Neutrophil (primary cell): ENCODE results near the gene B3GLCT.
"Not testable (repeated sequence)": the region's sequence is repeated elsewhere in the genome, so short reads cannot be mapped to it uniquely, and the experiment has no call there.

Experiments used
- H3K27ac ChIP-seq: fragments of 200-600 bp; sonication (generic); 2 replicates; pipeline ENCODE4 v1.5.1; 2016; ENCODE audit warnings: mild to moderate bottlenecking, moderate library complexity
- H3K27me3 ChIP-seq: fragments of 200-600 bp; sonication (generic); 2 replicates; pipeline ENCODE4 v1.6.0; 2016; ENCODE audit warnings: mild to moderate bottlenecking
- H3K36me3 ChIP-seq: fragments of 200-600 bp; sonication (generic); 2 replicates; pipeline ENCODE4 v1.5.1; 2017
- H3K4me1 ChIP-seq, 2 experiments: fragments of 200-600 bp in 1 of 2; sonication (generic) in 1 of 2; 1 replicate in 1 of 2; 2 replicates in 1 of 2; pipeline versions ENCODE4 v1.5.1 to v1.6.1; 2013 to 2016; ENCODE audit warnings: low read depth in 1 of 2, low read length in 1 of 2, mild to moderate bottlenecking in 1 of 2, moderate library complexity in 1 of 2; ENCODE audit not compliant: control insufficient read depth in 1 of 2, insufficient read depth in 1 of 2
- H3K4me3 ChIP-seq, 2 experiments: fragments of 200-600 bp in 1 of 2; sonication (generic) in 1 of 2; 1 replicate in 1 of 2; 2 replicates in 1 of 2; pipeline ENCODE4 v1.5.1; 2013 to 2016; ENCODE audit warnings: low read depth in 1 of 2, low read length in 1 of 2, mild to moderate bottlenecking in 1 of 2, moderate library complexity in 1 of 2
- H3K9me3 ChIP-seq: fragments of 200-600 bp; sonication (generic); 2 replicates; pipeline ENCODE4 v1.5.1; 2016
- TF ChIP-seq, protein P1 (sequence below): fragments of 200-600 bp; sonication (generic); IDR thresholded peaks from 2 replicates; pipeline ENCODE4 v1.5.1; 2016; ENCODE audit warnings: antibody characterized with exemption

The B3GLCT gene

DNA sequence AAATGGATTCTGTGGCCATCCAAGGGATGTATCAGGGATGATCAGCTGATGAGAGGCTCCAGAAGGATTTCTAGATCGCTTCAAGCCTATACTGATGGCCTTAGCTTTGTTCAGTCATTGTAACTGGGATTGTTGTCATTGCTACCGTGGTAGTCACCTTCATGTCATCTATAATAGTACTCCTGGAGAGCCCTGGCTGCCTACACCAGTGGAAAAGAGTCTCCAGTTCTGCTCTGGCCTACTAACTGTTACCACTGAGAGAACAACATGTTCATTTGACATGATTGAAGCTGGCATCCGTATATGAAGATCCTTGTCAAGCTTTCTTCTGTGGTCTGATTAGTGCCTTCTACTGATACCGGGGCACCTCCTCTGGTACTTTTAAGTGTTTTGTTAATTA lies 131.3 kb downstream of the B3GLCT start:
- TF ChIP-seq, protein P1, sequence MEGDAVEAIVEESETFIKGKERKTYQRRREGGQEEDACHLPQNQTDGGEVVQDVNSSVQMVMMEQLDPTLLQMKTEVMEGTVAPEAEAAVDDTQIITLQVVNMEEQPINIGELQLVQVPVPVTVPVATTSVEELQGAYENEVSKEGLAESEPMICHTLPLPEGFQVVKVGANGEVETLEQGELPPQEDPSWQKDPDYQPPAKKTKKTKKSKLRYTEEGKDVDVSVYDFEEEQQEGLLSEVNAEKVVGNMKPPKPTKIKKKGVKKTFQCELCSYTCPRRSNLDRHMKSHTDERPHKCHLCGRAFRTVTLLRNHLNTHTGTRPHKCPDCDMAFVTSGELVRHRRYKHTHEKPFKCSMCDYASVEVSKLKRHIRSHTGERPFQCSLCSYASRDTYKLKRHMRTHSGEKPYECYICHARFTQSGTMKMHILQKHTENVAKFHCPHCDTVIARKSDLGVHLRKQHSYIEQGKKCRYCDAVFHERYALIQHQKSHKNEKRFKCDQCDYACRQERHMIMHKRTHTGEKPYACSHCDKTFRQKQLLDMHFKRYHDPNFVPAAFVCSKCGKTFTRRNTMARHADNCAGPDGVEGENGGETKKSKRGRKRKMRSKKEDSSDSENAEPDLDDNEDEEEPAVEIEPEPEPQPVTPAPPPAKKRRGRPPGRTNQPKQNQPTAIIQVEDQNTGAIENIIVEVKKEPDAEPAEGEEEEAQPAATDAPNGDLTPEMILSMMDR = no peak
- H3K36me3 ChIP-seq = peaks cover 7% of the 10 kb centered on the region
- H3K27ac ChIP-seq = no peak overlapping the region
- H3K4me3 ChIP-seq = no peak overlapping the region
- no peaks in the 10 kb centered on the region for H3K27me3 ChIP-seq
- no peaks in the 10 kb centered on the region for H3K4me1 ChIP-seq
- no peaks in the 10 kb centered on the region for H3K9me3 ChIP-seq

DNA sequence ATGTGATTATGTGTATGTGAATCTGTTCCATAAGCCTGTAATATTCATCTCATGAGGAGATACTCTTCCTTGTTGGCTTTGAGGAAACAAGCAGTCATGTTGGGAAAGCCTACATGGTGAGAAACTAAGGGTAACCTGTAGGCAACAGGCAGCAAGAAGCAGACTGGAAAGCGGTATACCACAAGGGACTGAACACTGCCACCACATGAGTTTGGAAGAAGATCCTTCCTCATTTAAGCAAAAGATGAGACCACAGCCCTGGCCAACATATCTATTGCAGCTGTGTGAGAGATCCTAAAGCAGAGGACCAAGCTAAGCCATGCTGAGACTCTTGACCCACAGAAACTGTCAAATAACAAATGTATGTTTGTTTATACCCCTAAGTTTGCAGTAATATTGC lies 134.8 kb downstream of the B3GLCT start:
- TF ChIP-seq, protein P1 = no peak
- Histone ChIP-seq H3K4me1 (no peaks in the 10 kb centered on the region), H3K9me3 (no peaks in the 10 kb centered on the region), H3K27ac (no peak overlapping the region), H3K4me3 (no peak overlapping the region), H3K36me3 (peaks cover 3% of the 10 kb centered on the region), H3K27me3 (no peaks in the 10 kb centered on the region)

DNA sequence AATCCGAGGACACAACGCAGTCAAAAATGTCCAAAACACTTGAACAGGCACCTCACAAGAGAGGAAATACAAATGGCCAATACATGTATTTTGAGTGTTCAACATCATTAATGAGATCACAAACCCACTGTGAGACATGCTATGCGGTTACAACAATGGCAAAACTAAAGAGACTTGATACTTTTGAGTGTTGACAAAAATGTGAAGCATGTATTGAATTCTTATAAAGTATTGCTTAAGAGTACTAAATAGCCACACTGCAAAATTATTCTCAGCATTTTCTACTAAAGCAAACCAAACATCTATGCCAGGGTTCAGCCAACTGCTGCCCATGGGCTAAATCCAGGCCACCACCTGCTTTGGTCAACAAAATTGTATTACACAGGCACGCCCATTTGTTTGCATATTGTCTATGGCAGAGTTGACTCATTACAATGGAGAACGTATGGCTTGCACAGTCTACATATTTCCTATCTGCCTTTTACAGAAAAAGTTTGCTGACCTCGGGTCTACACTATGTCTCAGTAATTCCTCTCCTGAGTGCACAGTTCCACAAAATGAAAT lies 135.3 kb downstream of the B3GLCT start:
- H3K36me3 ChIP-seq = peaks cover 3% of the 10 kb centered on the region
- no peaks in the 10 kb centered on the region for H3K27me3 ChIP-seq
- TF ChIP-seq, protein P1 = no peak
- H3K4me1 ChIP-seq = no peaks in the 10 kb centered on the region
- no peaks in the 10 kb centered on the region for H3K9me3 ChIP-seq
- H3K4me3 ChIP-seq = no peak overlapping the region
- no peak overlapping the region for H3K27ac ChIP-seq

DNA sequence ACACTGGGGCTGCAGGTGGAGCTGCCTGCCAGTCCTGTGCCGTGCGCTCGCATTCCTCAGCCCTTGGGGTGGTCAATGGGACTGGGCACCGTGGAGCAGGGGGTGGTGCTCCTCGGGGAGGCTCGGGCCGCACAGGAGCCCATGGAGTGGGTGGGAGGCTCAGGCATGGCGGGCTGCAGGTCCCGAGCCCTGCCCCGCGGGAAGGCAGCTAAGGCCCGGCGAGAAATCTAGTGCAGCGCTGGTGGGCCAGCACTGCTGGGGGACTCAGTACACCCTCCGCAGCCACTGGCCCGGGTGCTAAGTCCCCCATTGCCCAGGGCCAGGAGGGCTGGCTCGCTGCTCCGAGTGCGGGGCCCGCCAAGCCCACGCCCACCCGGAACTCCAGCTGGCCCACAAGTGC lies 139.8 kb downstream of the B3GLCT start:
- not testable (repeated sequence) for H3K27ac ChIP-seq, H3K9me3 ChIP-seq, H3K4me1 ChIP-seq

DNA sequence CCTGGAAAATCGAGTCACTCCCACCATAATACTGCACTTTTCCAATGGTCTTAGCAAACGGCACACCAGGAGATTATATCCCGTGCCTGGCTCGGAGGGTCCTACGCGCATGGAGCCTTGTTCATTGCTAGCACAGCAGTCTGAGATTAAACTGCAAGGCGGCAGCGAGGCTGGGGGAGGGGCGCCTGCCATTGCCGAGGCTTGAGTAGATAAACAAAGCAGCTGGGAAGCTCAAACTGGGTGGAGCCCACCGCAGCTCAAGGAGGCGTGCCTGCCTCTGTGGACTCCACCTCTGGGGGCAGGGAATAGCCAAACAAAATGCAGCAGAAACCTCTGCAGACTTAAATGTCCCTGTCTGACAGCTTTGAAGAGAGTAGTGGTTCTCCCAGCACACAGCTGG lies 141.1 kb downstream of the B3GLCT start:
- H3K4me1 ChIP-seq, H3K27me3 ChIP-seq, H3K9me3 ChIP-seq, H3K4me3 ChIP-seq, H3K27ac ChIP-seq, H3K36me3 ChIP-seq: not testable (repeated sequence)

More for the DNA sequence above, 139.8 kb downstream of the B3GLCT start:
- not testable (repeated sequence) for H3K4me3 ChIP-seq, H3K27me3 ChIP-seq, H3K36me3 ChIP-seq

DNA sequence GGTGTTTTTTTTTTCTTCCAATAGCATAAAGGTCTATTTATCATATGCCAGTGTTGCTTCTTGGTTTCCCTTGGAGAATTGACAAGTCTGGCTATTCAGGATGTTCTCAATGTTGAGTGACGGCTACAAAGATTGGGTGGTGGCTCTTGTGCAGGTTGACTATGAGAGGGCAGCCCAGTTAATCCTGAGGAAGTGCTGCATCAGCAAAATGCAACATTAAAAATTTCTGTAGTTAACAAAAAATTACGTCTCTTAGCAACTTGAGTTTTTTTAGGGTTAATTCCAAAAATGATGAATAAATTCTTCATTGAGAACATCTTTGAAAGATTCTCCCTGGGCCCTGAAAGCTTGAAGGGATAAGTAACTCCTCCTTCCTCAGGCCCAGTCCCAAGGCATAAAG lies 147.1 kb downstream of the B3GLCT start:
- H3K4me1 ChIP-seq = no peaks in the 10 kb centered on the region
- no peaks in the 10 kb centered on the region for H3K36me3 ChIP-seq
- peaks cover 18% of the 10 kb centered on the region for H3K27me3 ChIP-seq
- no peak overlapping the region for H3K27ac ChIP-seq
- H3K4me3 ChIP-seq = no peak overlapping the region
- TF ChIP-seq, protein P1 = no peak
- no peaks in the 10 kb centered on the region for H3K9me3 ChIP-seq

DNA sequence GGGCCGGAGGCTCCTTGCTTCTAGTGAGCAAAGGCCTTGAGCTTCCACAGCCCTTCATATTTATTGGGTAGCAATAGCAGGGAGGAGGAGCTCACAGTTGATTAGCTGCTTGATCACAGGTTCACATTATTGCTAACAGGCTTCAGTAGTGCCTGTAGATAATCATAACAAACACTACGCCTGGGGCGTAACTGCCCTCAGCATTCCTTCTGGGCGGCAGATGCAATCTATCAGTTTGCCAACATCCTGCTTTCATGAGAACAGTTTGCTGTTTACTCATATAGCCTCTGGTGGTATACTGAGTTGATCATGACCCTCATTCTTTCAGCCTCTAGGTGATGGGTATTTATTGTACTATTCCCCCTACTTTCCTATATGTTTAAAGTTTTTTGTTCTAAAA lies 149.4 kb downstream of the B3GLCT start:
- Histone ChIP-seq H3K36me3 (no peaks in the 10 kb centered on the region), H3K27me3 (peaks cover 37% of the 10 kb centered on the region), H3K4me1 (no peaks in the 10 kb centered on the region), H3K9me3 (no peaks in the 10 kb centered on the region), H3K4me3 (no peak overlapping the region), H3K27ac (no peak overlapping the region)
- TF ChIP-seq, protein P1 = no peak
